Uterus (tissue), 2 donors: ENCODE measurements around the gene ZFPL1.

Source experiments
- CTCF ChIP-seq, 4 experiments: fragments of 200-600 bp in 2 of 4; fragments of 450-650 bp in 2 of 4; sonication (generic) in 2 of 4; IDR thresholded peaks; one replicate each; pipeline ENCODE4 v1.5.1; 2016 to 2019; ENCODE audit warnings: antibody characterized with exemption in 4 of 4, mild to moderate bottlenecking in 2 of 4, moderate library complexity in 1 of 4
- POLR2A ChIP-seq, 2 donors: fragments of 450-650 bp; IDR thresholded peaks; one replicate each; pipeline ENCODE4 v1.6.1; 2016; ENCODE audit warnings: antibody characterized with exemption in 2 of 2, mild to moderate bottlenecking in 1 of 2, moderate library complexity in 1 of 2

DNA sequence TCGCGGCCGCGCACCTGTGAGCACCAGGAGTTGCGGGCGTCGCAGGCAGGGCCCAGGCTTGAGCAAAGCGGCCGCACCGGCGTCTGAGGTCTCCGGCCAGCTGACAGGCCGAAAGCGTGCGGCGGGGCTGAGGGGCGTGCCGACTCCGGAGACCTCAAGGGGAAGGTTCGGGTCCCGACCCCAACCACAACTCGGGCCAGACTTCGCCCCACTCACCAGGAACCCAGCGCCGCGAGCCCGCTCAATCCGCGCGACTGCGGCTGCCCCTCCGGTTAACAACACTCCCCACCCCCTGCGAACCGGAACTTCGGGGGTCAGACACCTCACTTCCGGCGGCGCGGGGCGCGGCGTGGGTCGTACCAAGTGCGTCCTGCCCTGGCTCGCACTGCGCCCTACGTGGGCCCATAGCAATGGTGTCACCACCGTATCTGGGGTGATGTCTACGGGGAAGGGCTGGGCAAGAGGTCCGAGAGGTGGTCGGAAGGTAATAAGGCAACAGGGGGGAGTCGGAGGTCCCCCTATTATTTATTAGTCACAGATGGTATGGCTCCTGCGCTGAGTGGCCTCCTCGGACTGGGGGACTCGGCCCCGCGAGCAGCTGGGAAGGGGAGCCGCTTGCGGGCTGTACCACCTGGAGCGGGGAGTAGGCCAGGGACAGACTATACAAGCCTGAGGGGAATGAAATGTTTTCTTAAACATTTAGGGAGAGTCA is 50.4 kb downstream of the ZFPL1 start, which contains the start of gene SYVN1:
- TF ChIP-seq CTCF (IDR thresholded peaks at IDR 0.05) (peak in 2 of 4 experiments; percentile 18 to 32), POLR2A (IDR thresholded peaks at IDR 0.05) (peak; percentile 82 to 96)
